GM18499 (cell line): Measurements from ENCODE around the gene MDC1.
"Not testable (repeated sequence)": the region's sequence is repeated elsewhere in the genome, so short reads cannot be mapped to it uniquely, and the experiment has no call there.

Experiments used
- ATAC-seq: cut with Tn5 transposase; IDR thresholded peaks from one replicate; pipeline ENCODE4 v1.9.1; 2021; ENCODE audit warnings: moderate number of reproducible peaks; ENCODE audit not compliant: insufficient read depth, unreplicated experiment

MDC1 gene

DNA sequence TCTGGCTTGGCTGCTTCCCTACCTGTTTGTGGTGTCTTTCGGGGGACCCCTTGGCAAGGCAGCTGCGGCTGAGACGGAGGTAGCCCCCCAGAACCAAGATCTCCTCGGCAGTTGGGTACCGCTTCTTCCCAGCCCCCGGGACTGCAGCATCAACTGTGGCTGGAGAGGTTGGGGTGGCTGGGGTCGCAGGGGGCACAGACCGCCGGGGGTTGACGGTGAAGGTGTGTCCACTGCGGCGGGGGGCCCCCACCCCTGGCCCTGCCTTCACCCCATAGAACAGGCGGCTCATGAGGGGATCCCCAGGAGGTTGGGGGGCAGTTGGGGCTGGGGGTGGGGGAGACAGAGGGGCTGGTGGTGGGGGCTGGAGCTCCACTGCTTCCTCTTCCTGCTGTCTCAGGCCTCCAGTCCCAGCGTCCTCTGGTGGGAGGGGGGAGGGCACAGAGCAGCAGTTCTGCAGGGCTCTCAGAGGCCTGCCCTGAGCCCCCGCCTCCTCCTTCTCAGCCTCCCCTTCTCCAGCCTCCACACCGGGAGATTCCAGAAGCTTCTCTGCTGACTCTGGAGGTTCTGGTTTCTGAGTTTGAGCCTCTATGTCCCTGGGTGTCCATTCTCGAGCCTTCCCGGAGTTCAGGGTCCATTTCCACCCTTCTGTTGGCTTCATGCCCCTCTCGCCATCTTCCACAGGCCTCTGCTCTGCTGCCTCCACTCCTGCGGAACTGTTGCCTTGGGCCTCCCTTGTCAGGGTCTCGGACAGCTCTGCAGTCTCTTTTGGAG, 32.5 kb downstream of the MDC1 start:
- no peak for ATAC-seq

DNA sequence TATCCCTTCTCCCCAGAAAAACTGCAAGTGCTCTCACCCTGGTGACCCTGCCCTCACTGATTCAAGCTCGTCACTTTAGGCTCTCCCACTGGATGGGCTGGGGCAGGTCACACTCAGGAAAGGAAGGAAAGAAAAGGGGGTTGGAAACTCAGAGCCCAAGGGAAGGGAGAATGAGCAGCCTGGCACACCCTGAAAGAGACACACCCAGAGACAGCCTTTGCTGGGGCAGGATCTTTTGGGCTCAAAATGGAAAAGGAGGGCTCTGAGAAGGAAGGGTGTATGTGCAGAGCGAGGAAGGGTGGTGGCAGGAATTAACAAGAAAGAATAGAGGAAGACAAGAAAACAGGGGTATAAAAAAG, 33.1 kb downstream of the MDC1 start:
- ATAC-seq: no peak

DNA sequence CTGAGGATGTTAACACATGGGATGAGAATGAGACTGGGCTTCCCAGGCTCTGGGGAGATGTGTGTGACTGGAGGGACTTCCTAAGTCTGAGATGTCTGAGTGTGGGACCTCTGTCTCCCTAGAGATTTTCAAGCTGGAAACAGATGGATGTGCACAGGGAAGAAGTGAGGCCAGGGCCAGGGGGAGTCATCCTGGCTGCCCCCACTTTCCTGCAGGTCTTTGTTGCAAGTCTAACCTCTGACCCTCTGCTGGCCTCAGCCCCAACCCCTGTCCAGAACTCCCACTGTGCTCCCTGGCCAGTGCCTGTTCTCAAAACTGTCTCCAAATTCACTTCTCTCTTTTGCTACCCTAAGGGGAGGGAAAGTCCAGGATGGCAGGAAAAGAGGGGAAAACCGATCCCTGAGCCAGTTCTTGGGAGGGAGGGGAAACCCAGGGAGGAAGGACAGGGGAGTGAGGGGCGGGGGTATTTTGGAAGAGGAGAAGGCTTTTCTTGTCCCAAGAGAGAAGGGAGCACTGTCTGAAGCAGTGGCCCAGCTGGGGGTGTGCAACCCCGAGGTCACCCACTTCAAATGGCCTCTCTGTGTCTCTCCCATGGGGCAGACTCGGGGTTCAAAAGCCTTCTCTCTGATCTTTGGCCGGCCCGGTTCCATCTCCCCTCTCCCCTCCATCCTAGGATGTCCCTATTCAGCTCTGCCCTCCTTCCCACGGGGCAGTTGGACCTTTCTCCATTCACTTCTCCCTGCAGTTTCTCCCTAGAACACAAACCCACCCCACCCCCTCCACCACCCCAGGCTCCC, 33.7 kb downstream of the MDC1 start:
- ATAC-seq: no peak

DNA sequence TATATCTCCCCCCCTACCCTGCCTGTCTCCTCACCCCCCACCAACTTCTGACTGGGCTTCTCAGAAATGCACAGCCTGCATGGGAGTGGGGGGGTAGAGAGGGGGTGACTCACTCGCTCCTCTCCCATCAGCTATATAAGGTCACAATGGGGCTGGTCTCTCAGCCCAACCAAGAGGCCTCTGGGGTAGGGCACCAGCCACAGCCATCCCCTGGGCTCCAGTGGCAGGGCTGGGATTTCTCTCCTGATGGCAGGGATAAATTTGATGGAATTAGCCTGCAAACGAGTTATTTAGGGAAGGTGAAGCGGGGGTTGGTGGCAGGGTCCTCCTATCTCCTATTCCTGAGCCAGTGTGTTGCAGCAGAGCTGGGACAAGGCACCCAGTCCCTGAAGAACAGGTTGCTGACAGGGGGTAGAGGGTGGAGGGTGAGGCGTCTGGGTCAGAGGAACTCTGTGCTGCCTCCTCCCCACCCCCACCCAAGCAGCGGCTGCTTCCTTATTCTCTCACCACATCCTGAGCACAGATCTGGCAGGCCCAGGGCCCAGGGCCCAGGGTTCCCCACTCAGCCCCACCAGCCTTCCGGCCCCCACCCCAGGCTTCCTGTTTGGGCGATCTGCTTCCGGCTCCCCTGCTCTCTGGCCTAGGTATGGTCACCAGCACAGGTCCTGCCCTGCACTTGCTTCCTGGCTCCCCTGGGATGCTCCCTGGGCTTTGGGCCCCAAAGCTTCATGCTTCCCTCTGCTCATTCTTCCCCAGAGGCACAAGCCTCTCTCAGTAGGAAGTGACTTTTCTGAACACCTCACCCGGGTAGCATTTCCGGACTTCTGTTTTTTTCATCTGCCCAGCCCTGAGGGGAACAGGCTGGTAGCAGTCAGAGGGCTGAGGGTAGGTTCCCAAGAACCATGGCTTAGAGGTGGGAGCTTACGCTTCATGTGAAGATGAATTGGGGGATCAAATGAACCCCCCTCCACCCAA, 34.7 kb downstream of the MDC1 start:
- ATAC-seq: no peak

DNA sequence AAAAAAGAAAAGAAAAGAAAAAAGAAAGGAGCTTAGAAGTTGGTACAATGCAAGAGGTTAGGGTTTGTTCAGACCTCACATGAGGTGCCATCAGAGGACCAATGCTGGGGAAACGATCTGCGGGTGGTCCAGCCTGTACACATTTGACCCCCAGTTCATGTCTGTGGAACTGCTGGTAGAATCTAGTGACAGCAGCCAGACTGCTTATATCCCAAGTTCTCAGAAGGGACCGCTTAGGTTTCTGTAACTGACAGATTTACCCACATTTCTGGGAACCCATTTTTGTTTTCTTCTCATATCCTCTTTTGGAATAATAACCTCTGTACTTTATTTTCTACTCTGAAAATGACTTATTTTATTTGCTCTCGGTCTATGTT, 35.3 kb downstream of the MDC1 start:
- ATAC-seq: no peak

DNA sequence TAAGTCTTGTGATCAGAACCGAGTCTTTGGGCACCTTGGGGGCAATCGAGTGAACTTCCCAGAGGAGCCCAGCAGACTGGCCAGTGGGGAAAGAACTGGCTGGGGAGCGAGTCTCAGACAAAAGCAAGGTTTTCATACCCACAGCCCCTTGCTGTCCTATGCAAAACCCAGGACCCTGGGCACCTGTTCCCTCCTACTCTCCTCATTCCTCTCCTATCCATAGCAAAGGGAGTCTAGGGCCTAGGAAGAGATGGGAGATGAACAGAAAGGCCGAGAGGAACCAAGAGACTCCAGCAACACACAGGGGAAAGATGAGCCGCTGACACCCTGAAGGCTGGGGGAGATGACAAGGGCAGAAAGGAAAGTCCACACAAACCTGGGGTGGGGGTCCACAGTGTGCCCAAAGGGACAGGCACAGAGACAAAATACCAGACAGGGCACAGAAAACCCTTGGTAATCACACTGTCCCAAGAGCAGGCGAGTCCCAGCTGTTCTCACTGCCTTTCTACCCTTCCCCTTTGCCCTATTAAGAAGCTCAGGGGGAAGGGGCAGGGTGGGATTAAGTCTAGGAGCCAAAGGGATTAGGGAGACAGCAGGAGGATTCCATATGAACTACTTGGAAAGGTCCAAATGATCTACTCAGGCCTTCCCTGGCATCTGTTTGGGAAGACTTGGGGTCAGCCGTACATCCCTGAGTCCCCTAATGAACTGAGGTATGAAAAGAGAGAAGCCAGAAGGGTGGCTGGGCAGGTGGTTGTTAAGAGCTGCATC, 37.1 kb downstream of the MDC1 start:
- ATAC-seq: no peak

DNA sequence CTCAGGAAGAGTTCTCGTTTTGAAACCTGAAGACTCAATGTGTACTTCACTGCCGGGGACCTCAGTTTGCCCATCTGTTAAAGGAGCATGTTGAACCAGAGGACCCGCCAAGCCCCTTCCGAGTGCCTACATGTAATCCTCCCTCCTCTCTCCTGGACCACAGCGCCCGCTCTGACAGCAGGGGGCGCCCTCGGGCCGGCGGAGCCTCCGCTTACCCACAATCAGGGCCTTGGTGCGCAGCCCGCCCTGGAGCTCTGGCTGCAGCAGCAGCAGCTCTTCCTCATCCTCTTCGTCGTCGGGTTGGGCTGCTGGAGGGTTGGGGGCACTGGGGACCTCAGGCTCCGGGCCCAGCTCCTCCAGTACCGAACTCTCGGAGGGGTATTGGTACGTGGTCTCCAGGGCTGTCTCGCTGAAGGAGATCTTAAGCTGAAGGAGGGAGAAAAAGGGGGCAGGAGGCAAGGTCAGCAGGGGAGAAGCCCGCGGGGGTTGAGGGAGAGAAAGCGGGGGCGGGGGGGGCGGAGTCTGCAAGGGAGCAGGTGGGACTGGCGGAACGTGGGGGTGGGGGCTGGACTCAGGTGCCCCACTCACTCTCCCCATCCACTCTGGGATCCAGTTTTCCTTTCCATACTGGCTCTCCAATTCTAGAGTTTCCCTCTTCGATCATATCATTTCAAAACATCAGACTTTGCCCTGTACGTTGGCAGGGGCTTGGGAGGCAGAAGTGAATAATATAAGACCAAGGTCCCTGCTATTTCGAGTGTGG, 37.9 kb downstream of the MDC1 start:
- ATAC-seq: no peak

DNA sequence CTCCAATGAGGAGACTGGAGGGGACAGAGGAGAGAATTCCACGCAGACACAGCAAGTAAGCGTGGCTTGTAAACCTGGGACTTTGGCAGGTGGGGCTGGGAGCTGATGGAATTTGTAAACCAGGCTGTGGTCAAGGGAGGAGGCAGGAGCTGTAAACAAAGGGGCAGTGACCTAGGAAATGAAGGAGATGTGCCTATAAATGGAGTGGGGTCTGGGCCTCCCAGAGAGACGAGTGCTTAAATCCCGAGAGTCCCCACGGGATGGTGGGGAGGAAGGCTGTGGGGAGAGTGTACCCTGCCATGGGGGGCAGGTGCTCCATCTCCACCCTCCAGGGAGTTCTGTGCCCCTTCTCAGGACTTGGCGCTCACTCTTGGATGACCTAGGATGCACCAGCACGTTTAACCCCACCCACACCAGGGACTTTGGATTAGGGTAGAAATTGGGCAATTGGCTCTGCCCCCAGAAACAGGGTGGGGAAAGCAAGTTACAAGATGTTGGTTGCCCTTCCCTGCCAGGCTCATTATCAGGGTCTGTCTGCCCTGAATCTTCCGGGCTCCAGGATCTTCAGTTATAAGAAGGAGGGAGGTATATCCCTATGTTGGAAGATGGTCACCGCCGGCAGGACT, 40.3 kb downstream of the MDC1 start:
- ATAC-seq: no peak

DNA sequence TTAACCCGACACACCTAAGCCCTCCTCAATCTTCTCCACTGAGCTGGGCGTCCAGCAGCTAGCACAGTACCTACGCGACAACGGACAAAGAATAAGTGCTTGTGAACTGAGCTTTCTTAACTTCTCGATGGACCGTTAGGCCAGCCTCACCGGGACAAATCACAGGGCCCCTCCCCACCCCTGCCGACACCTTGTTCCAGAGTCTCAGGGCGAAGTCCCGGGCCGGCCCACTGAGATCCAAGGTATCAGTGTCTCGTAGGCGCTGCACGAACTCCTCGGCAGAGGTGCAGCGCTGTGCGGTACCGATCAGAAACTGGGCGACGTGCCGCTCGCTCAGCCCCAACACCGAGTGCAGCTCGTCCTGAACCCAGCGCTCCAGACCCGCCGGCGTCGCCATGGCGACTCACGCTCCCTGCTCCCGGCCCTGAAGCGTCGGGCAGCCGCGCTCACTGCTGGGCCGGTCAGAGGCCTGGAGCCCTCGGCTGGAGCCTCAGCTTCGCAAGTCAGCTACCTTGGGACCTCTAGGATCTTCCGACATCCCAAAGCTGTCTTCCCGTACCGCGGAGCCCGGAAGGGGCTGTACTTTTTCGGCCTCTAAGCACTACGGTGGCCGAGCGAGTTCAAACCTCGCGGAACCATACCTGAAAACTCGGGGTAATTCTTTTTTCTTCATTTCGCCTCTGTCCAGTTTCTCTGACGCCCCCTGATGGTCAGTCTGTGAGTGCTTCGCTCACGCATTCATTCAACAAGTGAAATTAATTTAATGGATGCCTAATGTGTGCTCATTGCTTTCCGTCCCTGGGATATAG, 44.4 kb downstream of the MDC1 start, which contains the start of gene DHX16:
Gene DHX16, minus strand, starts transcription at position 562 of the 809 bp plus-strand sequence. Its CDS starts 165 bp downstream, at position 397.
- ATAC-seq: peak; percentile 47

DNA sequence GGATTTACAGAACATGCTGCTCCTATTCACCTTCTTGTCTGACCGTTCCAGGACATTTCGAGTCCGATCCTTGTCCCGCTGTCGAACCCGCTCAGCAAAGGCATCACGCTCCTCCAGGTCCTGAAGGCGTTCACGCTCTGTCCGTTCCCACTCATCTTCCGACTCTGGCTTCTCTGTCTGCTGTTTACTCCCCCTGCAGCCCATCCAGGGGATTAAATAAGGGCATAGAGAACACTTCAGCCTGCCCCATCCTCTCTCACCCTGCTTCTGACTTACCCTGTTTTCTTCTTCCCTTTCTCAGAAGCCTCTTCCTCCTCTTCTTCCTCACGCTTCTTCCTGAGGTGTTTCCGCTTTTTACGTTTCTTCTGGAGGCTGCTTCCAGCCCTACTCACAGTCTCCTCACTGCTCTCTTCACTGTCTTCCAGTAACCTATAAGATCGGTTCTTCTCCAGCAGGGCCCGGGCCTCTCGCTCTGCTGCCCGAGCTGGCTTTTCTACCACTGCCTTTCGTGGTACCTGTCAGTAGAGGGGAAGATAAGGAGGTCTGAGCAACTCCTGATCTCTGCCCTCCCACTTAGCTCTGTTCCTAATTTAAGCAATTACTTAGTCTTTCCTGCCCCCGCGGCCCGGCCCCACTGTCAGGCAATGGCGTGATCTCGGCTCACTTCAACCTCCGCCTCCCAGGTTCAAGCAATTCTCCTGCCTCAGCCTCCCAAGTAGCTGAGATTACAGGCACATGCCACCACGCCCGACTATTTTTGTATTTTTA, 46.1 kb downstream of the MDC1 start:
- no peak for ATAC-seq

DNA sequence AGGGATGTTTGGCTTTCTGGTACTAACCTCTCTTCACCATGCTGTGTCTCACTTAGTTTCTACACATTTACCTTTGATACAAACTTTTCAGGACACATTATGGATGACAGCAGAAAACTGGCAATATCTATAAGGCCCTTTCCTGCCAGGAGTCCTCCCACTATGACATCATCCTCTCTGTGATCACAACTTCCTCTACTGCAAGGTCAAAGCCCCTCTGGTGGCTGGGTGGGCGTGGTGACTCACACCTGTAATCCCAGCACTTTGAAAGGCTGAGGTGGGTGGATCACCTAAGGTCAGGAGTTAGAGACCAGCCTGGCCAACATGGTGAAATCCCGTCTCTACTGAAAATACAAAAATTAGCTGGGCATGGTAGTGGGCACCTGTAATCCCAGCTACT, 50.8 kb downstream of the MDC1 start:
- not testable (repeated sequence) for ATAC-seq

DNA sequence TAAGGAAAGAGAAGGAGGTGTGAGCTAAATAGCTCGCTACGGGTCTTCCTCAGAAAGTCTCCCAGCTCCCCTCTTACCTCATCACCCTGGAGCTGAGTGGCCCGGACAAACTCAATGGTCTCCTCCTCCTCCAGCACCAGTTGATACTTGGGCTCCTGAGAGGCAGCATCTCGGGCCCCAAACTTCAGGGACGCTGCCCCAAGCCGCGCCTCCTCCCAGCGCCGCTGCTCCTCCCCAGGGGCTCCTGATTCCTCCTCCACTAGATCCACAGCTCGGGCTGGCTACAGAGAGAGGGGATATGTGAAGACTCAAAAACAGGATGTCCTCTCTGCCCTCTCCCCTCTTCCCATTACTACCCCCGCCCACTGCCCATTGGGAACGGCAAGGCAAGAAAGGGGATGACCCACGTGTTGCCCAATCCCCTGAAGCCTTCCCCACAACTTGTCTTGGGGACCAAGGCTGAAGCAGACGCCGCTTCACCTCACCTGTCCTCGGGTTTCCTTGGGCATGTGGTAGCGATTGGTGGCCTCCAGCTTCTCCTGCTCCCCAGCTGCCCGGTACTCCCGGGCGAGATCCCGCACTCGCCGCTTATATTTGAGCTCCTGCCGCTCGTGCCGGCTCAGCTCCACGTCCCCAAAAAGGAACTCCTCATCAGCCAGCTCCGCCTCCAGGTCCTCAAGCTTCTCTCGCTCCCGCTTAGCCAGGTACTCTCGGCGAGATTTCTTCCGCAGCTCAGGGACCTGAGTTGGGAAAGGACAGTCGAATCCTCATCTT, 51.9 kb downstream of the MDC1 start:
- ATAC-seq: no peak

DNA sequence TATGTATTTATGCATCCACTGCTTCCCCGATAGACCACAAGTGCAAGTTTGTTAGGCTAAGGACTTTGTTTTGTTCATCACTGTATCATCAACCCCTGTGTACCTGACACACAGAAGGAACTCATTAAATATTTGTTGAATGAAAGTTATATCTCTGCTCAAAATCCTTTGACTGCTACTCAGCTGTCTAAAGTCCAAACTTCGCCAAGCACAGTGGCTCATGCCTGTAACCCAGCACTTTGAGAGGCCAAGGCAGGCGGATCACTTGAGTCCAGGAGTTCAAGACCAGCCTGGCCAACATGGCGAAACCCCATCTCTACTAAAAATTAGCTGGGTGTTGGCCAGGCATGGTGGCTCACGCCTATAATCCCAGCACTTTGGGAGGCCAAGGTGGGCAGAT, 59.2 kb downstream of the MDC1 start:
- not testable (repeated sequence) for ATAC-seq

DNA sequence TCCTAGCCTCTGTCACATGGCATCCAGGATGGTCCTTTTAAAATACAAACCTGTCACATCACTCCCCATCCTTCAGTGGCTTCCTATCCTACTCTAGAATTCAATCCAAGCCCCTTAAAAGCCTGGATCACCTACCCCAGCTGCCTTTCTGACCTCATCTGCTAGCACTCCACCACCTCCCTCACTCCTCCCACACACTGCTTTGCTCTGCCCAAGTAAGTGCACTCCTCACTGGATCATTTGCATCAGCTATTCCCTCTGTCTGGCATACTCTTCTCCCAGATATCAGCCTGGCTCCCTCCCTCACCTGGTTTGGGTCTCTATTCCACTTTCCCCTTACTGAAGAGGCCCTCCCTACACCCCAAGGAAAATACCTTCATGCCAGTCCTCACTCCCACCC, 59.6 kb downstream of the MDC1 start:
- no peak for ATAC-seq

DNA sequence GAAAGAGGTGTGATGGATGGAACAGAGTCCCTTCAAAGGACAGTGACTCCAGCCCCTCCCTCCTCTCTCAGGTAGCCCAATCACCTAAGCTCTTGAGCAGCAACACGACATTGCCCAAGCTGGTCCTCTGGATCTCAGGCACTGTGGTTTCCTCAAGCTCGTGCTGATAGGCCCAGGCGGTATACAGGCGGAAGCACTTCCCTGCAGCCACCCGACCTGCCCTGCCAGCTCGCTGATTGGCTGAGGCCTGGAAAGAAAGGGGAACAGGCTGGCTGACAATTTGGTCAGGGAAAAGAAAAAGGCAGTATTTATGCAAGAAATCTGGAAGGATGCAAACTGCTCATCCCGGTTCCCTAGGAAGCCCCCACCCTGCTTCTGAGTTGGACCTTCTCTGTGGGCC, 60.6 kb downstream of the MDC1 start:
- no peak for ATAC-seq

DNA sequence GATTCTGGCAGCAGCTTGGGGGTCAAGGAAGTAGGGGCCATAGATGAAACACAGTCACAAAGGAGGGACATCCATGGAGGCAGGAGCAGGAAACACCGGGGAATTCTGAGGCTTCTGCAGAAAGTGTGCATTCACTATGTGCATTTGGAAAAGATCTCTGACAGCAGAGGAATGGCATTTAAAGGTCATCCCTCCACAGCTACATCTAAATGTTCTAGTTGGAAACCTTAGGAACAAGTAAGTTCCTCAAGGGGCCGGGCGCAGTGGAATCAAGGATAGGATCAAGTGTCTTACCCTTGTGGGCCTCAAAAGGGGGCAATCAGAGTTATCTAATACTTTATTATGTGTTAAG, 61.4 kb downstream of the MDC1 start:
- ATAC-seq: no peak
